Stimulated activated naive B cell treated with anti-CD40 and anti-IgM and Interleukin-4, amounts not matched to agents 10 μg/mL and 1 μg/mL and 100 μg/mL, for 72 hours (primary cell): ENCODE measurements around the gene SCN4B.
A peak's percentile ranks its signal among the peaks of the same experiment; 100 is the strongest.

ENCODE experiments used
- ATAC-seq, 2 donors: fragments of 150-1000 bp; cut with Tn5 transposase; replicated peaks; 2 replicates each; pipeline ENCODE4 v1.10.0; 2021; ENCODE audit warnings: moderate library complexity in 1 of 2
- DNase-seq: peaks from one replicate; pipeline ENCODE4 v3.0.0; 2021
- H3K27ac Mint-ChIP-seq: one replicate; pipeline ENCODE4 v1.8.0; 2022; ENCODE audit warnings: mild to moderate bottlenecking, mixed read lengths
- H3K27me3 Mint-ChIP-seq, 2 donors: one replicate each; pipeline ENCODE4 v1.8.0; 2022; ENCODE audit warnings: mixed read lengths in 2 of 2
- H3K36me3 Mint-ChIP-seq, 2 donors: one replicate each; pipeline ENCODE4 v1.8.0; 2022; ENCODE audit warnings: mixed read lengths in 2 of 2, mild to moderate bottlenecking in 1 of 2
- H3K4me1 Mint-ChIP-seq, 2 donors: one replicate each; pipeline ENCODE4 v1.8.0; 2022; ENCODE audit warnings: mixed read lengths in 2 of 2, mild to moderate bottlenecking in 1 of 2
- H3K4me3 Mint-ChIP-seq, 2 donors: one replicate each; pipeline ENCODE4 v1.8.0; 2022; ENCODE audit warnings: mild to moderate bottlenecking in 2 of 2, mixed read lengths in 2 of 2, moderate library complexity in 1 of 2
- H3K9me3 Mint-ChIP-seq, 2 donors: one replicate each; pipeline ENCODE4 v1.8.0; 2022; ENCODE audit warnings: mixed read lengths in 2 of 2, mild to moderate bottlenecking in 1 of 2

Gene SCN4B

DNA sequence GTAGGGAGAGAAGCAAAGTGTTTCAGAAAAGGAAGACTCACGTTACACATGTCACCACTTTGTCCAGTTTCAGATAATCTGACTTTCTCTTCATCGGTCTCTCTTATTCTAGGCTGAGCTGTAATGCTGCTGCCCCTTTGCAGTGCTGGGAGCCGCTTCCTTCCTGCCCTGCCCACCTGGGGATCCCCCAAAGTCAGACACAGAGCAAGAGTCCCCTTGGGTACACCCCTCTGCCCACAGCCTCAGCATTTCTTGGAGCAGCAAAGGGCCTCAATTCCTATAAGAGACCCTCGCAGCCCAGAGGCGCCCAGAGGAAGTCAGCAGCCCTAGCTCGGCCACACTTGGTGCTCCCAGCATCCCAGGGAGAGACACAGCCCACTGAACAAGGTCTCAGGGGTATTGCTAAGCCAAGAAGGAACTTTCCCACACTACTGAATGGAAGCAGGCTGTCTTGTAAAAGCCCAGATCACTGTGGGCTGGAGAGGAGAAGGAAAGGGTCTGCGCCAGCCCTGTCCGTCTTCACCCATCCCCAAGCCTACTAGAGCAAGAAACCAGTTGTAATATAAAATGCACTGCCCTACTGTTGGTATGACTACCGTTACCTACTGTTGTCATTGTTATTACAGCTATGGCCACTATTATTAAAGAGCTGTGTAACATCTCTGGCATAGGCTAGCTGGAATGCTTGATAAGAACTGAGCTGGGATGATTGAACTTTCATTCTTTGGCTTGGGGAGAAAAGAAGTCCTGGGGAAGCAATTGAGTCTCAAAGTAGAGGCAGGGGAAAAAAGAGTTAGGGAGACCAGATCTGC lies 34.6 kb downstream of the SCN4B start:
- Mint-ChIP-seq H3K27ac (no peak overlapping the region), H3K27me3 (peaks cover 14 to 21% of the 10 kb centered on the region in 2 donors), H3K4me3 (peak overlapping the region in 1 of 2 donors; percentile 35), H3K9me3 (peaks cover 0 to 1% of the 10 kb centered on the region in 2 donors), H3K36me3 (no peaks in the 10 kb centered on the region), H3K4me1 (peaks cover 10 to 31% of the 10 kb centered on the region in 2 donors)
- ATAC-seq (peak; percentile 88 to 90), DNase-seq (no peak)

DNA sequence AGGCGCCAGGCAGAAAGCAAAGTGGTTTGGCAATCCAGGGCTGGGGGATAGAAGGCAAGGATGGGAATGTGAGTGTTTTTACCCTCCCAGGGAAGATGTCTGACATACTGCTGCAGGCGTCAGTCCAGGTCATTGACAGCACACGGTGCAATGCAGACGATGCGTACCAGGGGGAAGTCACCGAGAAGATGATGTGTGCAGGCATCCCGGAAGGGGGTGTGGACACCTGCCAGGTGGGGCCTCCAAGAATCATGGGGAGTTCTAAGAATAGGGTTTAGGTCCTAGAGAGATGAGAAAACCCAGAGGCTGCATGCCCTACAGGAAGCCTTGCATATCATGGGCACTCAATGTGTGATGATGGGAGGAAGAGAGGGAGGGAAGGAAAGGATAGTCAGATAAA lies 37.6 kb downstream of the SCN4B start:
- Mint-ChIP-seq H3K9me3 (no peaks in the 10 kb centered on the region), H3K36me3 (no peaks in the 10 kb centered on the region), H3K4me3 (no peak overlapping the region), H3K27ac (no peak overlapping the region), H3K4me1 (peaks cover 10 to 31% of the 10 kb centered on the region in 2 donors), H3K27me3 (peaks cover 30 to 35% of the 10 kb centered on the region in 2 donors)
- ATAC-seq (no peak), DNase-seq (no peak)

DNA sequence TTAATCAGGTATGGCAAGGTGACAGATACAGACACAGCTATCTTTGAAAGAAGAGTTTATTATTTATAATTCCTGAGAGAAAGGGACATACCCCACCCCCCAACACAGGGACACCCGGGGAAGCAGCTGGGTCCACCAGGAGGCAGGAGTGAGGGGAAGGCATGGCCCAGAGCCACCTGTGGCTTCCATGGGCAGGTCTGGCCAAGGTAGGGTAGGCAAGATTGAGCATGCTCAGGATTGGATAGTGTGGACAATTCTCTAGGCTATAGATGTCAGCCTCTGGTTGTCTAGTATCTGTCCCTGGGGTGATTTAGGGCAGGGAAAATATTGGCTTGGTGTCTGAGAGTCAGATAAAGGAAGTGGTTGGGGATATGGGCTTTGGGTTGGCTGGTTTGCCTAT lies 38.4 kb downstream of the SCN4B start:
- no peak for ATAC-seq
- Mint-ChIP-seq H3K36me3 (no peaks in the 10 kb centered on the region), H3K9me3 (no peaks in the 10 kb centered on the region), H3K27ac (no peak overlapping the region), H3K27me3 (peaks cover 30 to 35% of the 10 kb centered on the region in 2 donors), H3K4me3 (no peak overlapping the region), H3K4me1 (peaks cover 10 to 31% of the 10 kb centered on the region in 2 donors)
- DNase-seq = no peak

DNA sequence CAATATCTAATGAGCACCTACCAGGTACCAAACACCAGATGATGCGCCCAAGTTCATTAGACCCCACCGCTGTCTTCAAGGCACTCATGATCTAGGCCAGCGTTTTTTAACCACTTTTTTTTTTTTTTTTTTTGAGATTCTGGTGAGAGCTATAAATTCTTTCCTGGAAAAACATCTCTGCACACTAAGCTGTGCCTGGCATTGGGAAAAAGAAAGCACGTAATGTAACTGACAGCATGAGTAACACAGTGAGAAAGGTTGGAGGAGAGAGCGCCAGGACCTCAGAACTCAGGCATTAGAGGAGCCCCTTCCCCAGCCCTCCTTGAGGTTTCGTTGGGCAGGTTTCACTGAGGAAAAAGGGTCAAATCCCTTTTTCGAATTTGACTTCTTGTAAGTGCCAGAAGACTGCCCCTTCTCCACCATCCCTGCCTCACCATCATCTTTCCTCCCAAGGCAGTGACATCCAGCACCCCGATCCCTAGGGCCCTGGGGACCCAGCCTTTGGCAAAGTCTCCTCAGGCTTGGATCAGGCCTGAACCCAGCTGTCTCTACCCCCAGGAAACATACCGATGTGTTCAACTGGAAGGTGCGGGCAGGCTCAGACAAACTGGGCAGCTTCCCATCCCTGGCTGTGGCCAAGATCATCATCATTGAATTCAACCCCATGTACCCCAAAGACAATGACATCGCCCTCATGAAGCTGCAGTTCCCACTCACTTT lies 39.8 kb downstream of the SCN4B start:
- ATAC-seq (no peak), DNase-seq (no peak)
- no peak overlapping the region for H3K4me3 Mint-ChIP-seq
- H3K4me1 Mint-ChIP-seq = peaks cover 6 to 18% of the 10 kb centered on the region in 2 donors
- no peaks in the 10 kb centered on the region for H3K36me3 Mint-ChIP-seq
- no peak overlapping the region for H3K27ac Mint-ChIP-seq
- peaks cover 28 to 36% of the 10 kb centered on the region in 2 donors for H3K27me3 Mint-ChIP-seq
- no peaks in the 10 kb centered on the region for H3K9me3 Mint-ChIP-seq

DNA sequence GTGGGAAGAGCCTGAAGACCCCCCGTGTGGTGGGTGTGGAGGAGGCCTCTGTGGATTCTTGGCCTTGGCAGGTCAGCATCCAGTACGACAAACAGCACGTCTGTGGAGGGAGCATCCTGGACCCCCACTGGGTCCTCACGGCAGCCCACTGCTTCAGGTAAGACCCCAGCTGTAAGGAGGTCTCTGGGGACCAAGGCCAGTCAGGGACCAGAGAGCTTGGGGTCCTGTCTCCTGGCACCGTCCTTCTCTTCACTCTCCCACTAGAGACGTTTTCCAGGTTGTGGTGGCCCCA lies 40.9 kb downstream of the SCN4B start:
- Mint-ChIP-seq H3K36me3 (no peaks in the 10 kb centered on the region), H3K27ac (no peak overlapping the region)

DNA sequence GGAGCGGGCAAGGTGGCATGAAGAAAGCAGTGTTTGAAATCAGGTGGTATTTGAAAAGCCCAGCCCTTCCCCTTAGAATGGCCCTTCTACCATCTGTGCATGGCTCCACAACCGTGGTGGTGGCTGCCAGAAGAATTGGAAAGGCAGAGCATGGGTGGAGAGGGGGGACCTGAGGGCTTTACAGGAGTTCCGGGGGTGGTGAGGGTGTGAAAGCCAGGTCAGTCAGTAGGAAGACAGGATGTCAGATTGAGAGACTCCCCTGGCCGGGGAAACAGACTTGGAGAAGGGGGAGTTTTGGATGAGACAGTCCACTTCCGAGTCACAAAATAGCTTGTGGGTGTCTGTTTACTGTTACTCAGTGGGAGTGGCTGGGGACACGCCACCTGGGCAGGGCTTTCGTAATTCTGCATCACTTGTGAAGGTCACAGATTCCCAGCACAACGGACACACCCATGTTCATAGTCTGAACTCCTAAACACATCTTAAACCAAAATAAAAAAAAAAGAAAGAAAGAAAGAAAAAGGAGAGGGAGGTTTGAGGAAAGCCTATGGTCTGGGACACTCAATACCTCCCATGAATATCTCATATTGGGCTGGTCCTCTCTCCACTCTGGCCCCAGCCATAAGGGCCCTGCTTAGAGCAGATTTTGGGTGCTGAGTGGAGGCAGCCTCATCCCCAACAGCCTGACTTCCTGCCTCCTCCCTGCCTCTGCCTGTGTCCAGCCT lies 41.4 kb downstream of the SCN4B start:
- Mint-ChIP-seq H3K27ac (no peak overlapping the region), H3K27me3 (peaks cover 28 to 43% of the 10 kb centered on the region in 2 donors)
- DNase-seq = no peak

More for the DNA sequence above, 40.9 kb downstream of the SCN4B start:
- Mint-ChIP-seq H3K27me3 (peaks cover 28 to 41% of the 10 kb centered on the region in 2 donors), H3K9me3 (no peaks in the 10 kb centered on the region), H3K4me3 (no peak overlapping the region), H3K4me1 (peaks cover 0 to 6% of the 10 kb centered on the region in 2 donors)
- ATAC-seq (no peak), DNase-seq (no peak)

DNA sequence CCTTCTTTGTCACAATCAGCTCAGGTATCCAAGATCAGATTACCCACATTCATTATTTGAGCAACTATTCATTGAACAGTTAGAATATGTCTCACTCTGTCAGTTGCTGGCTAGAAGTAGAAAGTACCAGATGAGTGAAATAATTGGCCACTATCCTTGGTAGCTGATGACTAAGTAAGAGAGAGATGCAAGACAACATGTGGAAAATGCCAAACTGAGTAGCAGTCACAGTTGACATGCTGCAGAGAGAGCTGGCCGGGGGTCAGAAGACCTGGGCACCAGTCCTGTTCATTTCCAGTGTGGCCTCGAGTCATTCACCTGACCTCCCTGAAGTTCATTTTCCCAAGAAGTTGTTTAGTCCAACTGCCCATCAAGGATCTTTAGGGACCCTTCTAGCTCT lies 43.4 kb downstream of the SCN4B start:
- DNase-seq (no peak), ATAC-seq (no peak)
- Mint-ChIP-seq H3K4me3 (no peak overlapping the region), H3K4me1 (peaks cover 0 to 2% of the 10 kb centered on the region in 2 donors), H3K27me3 (peaks cover 21 to 40% of the 10 kb centered on the region in 2 donors), H3K27ac (no peak overlapping the region), H3K9me3 (no peaks in the 10 kb centered on the region), H3K36me3 (no peaks in the 10 kb centered on the region)

More for the DNA sequence above, 41.4 kb downstream of the SCN4B start:
- Mint-ChIP-seq H3K4me1 (peaks cover 0 to 6% of the 10 kb centered on the region in 2 donors), H3K9me3 (no peaks in the 10 kb centered on the region), H3K4me3 (no peak overlapping the region), H3K36me3 (no peaks in the 10 kb centered on the region)
- ATAC-seq = no peak

DNA sequence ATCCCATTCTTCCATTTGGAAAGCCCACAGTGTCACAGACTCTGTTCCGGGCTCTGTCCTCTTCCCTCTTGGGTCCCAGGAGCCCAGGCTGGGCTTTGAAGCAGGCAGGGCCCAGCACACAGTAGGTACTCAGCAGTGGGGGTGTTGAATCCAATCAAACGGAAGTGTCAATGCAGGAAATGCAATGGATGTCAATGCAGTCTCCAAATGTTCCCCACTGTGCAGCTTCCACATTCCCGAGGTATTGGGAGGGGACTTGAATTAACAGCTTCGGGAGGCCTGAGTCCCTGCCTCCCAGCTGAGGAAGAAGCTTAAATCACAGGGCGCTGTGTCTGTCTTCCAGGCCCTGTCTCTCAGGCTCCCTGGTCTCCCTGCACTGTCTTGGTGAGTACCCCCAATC lies 44.1 kb downstream of the SCN4B start:
- no peak for ATAC-seq
- Mint-ChIP-seq H3K4me3 (no peak overlapping the region), H3K9me3 (no peaks in the 10 kb centered on the region), H3K27ac (no peak overlapping the region), H3K27me3 (peaks cover 18 to 38% of the 10 kb centered on the region in 2 donors), H3K36me3 (no peaks in the 10 kb centered on the region), H3K4me1 (no peaks in the 10 kb centered on the region)
- no peak for DNase-seq

DNA sequence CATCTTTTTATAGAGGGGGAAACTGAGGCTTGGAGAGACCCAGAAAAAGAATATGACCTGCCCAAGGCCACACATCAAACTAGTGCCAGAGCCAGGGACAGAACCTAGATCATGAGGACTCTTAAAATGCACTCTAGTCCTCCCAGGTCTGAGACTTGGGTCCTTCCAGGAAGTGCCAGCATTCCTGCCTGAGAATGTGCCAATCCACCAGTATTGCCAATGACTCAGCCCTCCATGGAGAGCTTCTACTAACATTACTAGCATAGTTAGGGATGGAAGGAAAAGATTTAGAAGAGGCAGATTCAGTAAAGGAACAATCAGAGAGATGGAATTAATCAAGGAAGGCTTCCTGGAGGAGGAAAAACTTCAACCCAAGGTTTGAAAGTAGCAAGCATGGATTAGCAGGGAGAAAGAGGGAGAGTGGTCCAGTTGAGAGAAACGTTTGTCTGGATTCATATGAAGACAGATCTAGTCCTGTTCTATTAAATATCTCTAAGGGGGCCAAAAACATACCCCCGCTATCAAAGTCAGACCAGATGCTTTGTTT lies 45.8 kb downstream of the SCN4B start:
- Mint-ChIP-seq H3K36me3 (no peaks in the 10 kb centered on the region), H3K9me3 (no peaks in the 10 kb centered on the region), H3K27me3 (peaks cover 14 to 31% of the 10 kb centered on the region in 2 donors), H3K4me1 (no peaks in the 10 kb centered on the region), H3K27ac (no peak overlapping the region), H3K4me3 (no peak overlapping the region)
- ATAC-seq = no peak
- no peak for DNase-seq

DNA sequence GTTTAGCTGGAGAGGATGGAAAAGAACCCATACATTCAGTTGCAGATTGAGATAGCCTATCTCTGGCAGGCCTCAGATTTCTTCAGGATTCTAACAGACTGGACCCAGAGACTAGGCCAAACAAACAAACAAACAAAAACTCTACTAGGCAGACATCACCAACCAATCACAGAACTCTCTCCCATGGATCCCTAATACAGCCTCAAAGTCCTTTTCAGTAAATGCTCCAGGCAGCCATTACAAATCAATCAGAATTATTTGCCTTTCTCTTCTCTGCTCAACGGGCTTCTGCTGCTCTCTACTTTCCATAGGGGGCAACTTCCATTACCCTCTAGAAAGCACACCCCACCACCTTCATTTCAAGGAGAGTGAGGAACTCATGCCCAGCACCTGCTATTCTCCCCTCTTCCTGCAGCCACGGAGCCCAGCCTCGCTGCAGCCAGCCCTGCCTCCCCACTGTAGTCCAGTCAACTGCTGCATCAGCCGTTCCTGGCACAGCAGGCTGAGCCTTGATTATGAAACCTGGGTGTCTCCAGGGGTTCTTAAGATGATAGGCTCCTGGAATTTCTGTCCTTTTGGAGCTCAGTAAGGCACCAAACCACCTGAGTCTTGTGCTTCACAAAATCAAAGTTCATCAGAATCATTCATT lies 46.8 kb downstream of the SCN4B start:
- ATAC-seq (no peak), DNase-seq (no peak)
- Mint-ChIP-seq H3K9me3 (no peaks in the 10 kb centered on the region), H3K27me3 (peaks cover 4 to 25% of the 10 kb centered on the region in 2 donors), H3K36me3 (no peaks in the 10 kb centered on the region), H3K4me3 (no peak overlapping the region), H3K4me1 (no peaks in the 10 kb centered on the region), H3K27ac (no peak overlapping the region)

DNA sequence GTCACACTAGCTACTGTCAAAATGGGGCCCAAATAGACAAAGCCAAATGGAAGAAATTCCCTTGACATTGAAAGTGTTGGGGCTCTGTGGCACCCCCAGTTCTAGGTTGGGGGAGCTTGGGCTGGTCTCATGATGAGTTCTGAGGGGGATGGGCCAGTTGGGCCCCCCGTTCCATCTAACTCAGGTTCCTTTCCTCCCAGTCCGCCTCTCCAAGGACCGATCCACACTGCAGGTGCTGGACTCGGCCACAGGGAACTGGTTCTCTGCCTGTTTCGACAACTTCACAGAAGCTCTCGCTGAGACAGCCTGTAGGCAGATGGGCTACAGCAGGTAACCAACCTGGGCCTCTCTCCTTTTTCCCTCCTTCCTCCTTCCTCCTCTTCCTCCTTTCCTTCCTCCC lies 48.1 kb downstream of the SCN4B start:
- Mint-ChIP-seq H3K27ac (no peak overlapping the region), H3K4me1 (no peaks in the 10 kb centered on the region), H3K27me3 (peaks cover 0 to 17% of the 10 kb centered on the region in 2 donors), H3K9me3 (no peaks in the 10 kb centered on the region), H3K4me3 (no peak overlapping the region), H3K36me3 (no peaks in the 10 kb centered on the region)
- ATAC-seq (no peak), DNase-seq (no peak)

DNA sequence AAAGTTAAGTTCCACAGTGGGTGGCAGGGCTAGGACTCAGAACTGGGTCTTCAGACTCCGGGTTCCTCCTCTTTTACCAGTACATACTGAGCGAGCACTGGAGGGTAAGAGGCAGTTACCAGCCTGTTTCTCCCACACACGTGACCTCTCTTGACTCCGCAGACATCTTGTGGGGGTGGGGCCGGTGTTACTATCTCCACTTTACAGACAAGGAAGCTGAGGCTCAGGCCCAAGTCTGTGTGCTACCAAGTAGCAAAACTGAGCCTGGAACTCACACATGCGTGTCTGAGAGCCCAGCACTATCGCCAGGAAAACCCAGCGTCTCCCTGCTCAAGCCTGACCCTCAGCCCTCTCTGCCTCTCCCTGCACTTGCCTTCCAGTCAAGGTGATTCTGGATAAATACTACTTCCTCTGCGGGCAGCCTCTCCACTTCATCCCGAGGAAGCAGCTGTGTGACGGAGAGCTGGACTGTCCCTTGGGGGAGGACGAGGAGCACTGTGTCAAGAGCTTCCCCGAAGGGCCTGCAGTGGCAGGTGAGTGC lies 49.8 kb downstream of the SCN4B start:
- DNase-seq (no peak), ATAC-seq (no peak)
- Mint-ChIP-seq H3K36me3 (no peaks in the 10 kb centered on the region), H3K27me3 (peaks cover 3 to 10% of the 10 kb centered on the region in 2 donors), H3K4me1 (no peaks in the 10 kb centered on the region), H3K4me3 (no peak overlapping the region), H3K9me3 (no peaks in the 10 kb centered on the region), H3K27ac (no peak overlapping the region)

DNA sequence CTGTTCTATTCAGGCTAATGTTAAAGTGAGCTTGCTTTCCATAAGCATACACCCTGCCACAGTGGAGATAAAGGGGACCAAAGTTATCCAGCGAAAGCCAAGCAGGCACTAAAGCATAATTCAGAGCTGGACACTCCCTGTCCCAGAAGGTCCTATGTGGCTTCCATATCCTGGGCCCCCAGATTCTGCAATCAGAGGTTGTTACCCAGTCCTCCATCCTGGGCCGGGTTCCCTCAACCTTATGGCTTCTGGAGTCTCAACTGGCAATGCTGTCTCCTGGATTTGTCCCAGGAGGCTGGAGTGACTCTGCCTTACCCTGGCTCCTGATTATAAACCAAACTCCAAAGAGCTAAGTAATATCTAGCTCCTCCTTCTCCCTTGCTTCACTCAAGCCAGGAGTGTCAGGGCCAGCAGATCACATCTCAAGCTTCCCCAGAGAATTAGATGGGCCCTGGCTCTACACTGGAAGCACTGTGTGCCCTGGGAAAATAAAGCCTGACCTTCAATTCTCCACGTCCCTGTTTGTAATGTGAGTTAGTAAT lies 51.9 kb downstream of the SCN4B start:
- DNase-seq = no peak
- Mint-ChIP-seq H3K4me3 (no peak overlapping the region), H3K4me1 (no peaks in the 10 kb centered on the region), H3K27me3 (peaks cover 0 to 14% of the 10 kb centered on the region in 2 donors), H3K27ac (no peak overlapping the region), H3K9me3 (no peaks in the 10 kb centered on the region), H3K36me3 (no peaks in the 10 kb centered on the region)
- no peak for ATAC-seq
